HCT116 (cell line): ENCODE results near the gene ATRN. TPM values are rescaled to one million over a fixed set of nuclear protein-coding genes. Genes with fewer than 3 reads are reported as not detected.

ENCODE experiments used
- ATAC-seq: fragments of 200-7000 bp; cut with Tn5 transposase; 2 replicates; pipeline ENCODE4 v1.9.1; 2020; ENCODE audit warnings: mild to moderate bottlenecking, moderate library complexity
- BruUV-seq: library from RNA; stranded (reverse); fragments of 400-500 nt; replicated peaks from 2 replicates; lab custom pipeline; 2021; lab: Mats Ljungman, UMichigan
- CTCF ChIA-PET: fragments of 300-600 bp; sonication (Branson Sonifier 250); formaldehyde crosslinking; loops from one replicate; lab custom pipeline; 2021; ENCODE audit warnings: antibody characterized with exemption; lab: Charles Lee
- POLR2A ChIA-PET: fragments of 300-600, 350-600 bp; sonication (Branson Sonifier 250); formaldehyde crosslinking; loops from one replicate; lab custom pipeline; 2021; ENCODE audit warnings: antibody characterized with exemption; lab: Charles Lee
- RAD21 ChIA-PET, 2 experiments: fragments of 300-600 bp; sonication (Branson Sonifier 250); formaldehyde crosslinking; loops; one replicate each; lab custom pipeline; 2023; ENCODE audit warnings: low total read pairs in 2 of 2; ENCODE audit not compliant: uncharacterized antibody in 2 of 2, unreplicated experiment in 2 of 2, low non-redundant PET in 1 of 2; lab: Charles Lee
- DNase-seq: peaks from one replicate; pipeline ENCODE4 v3.0.0-alpha.2; 2010; ENCODE audit warnings: low read depth, low spot score
- H2AFZ ChIP-seq: fragments of 200-600 bp; shearing (Covaris generic), sonication (generic); 2 replicates; pipeline ENCODE4 v1.6.1; 2017; ENCODE audit warnings: low read depth, mixed run types, mixed read lengths, antibody characterized with exemption, low read length; ENCODE audit not compliant: poor library complexity, severe bottlenecking
- H3K27ac ChIP-seq: 2 replicates; pipeline ENCODE4 v1.5.1; 2012; ENCODE audit warnings: low read depth, low read length
- H3K27me3 ChIP-seq: fragments of 200-600 bp; sonication (generic); 2 replicates; pipeline ENCODE4 v1.6.1; 2016; ENCODE audit warnings: mixed run types, low read length, mixed read lengths; ENCODE audit not compliant: insufficient read depth
- H3K36me3 ChIP-seq, 2 experiments: fragments of 200-500 bp in 1 of 2; fragments of 200-600 bp in 1 of 2; sonication (Bioruptor generic) in 1 of 2; sonication (generic) in 1 of 2; 2 replicates each; pipeline versions ENCODE4 v1.5.1 to v1.6.1; 2014 to 2016; ENCODE audit warnings: low read length in 2 of 2, inconsistent platforms in 1 of 2, mixed read lengths in 1 of 2, mixed run types in 1 of 2; ENCODE audit not compliant: insufficient read depth in 2 of 2, control insufficient read depth in 1 of 2
- H3K4me1 ChIP-seq, 2 experiments: fragments of 200-600 bp in 1 of 2; sonication (generic) in 1 of 2; 2 replicates each; pipeline versions ENCODE4 v1.5.1 to v1.6.1; 2012 to 2017; ENCODE audit warnings: low read length in 2 of 2, inconsistent platforms in 1 of 2, mild to moderate bottlenecking in 1 of 2, mixed read lengths in 1 of 2, mixed run types in 1 of 2, moderate library complexity in 1 of 2; ENCODE audit not compliant: insufficient read depth in 2 of 2, control insufficient read depth in 1 of 2
- H3K4me2 ChIP-seq: fragments of 200-600 bp; sonication (generic); 2 replicates; pipeline ENCODE4 v1.6.1; 2017; ENCODE audit warnings: mixed run types, low read length, mixed read lengths
- H3K4me3 ChIP-seq, 2 experiments: fragments of 200-600 bp in 1 of 2; sonication (generic) in 1 of 2; replicated peaks in 1 of 2; 2 replicates each; pipeline ENCODE4 v1.5.1; 2011 to 2016; ENCODE audit warnings: low read length in 2 of 2, control low read depth in 1 of 2, low read depth in 1 of 2, mild to moderate bottlenecking in 1 of 2, mixed read lengths in 1 of 2, mixed run types in 1 of 2
- H3K79me2 ChIP-seq: fragments of 200-600 bp; sonication (generic); 2 replicates; pipeline ENCODE4 v1.6.1; 2017; ENCODE audit warnings: mild to moderate bottlenecking, mixed run types, low read length, moderate library complexity, mixed read lengths; ENCODE audit not compliant: insufficient read depth
- H3K9ac ChIP-seq: fragments of 200-600 bp; sonication (generic); 2 replicates; pipeline ENCODE4 v1.6.1; 2016; ENCODE audit warnings: low read length, mixed read lengths
- H3K9me2 ChIP-seq: fragments of 200-600 bp; sonication (generic), shearing (Covaris generic); 2 replicates; pipeline ENCODE4 v1.6.1; 2017; ENCODE audit warnings: mixed run types, mild to moderate bottlenecking, moderate library complexity; ENCODE audit not compliant: insufficient read depth
- H3K9me3 ChIP-seq, 2 experiments: fragments of 200-500 bp in 1 of 2; fragments of 200-600 bp in 1 of 2; sonication (Bioruptor generic) in 1 of 2; sonication (generic) in 1 of 2; 2 replicates each; pipeline ENCODE4 v1.6.1; 2014 to 2017; ENCODE audit warnings: low read length in 2 of 2, mixed read lengths in 2 of 2, inconsistent platforms in 1 of 2, low read depth in 1 of 2, mild to moderate bottlenecking in 1 of 2, mixed run types in 1 of 2, moderate library complexity in 1 of 2; ENCODE audit not compliant: control insufficient read depth in 1 of 2, insufficient read depth in 1 of 2
- H4K20me1 ChIP-seq: fragments of 200-600 bp; sonication (generic), shearing (Covaris generic); 2 replicates; pipeline ENCODE4 v1.6.1; 2017; ENCODE audit warnings: mixed run types, mild to moderate bottlenecking, moderate library complexity; ENCODE audit not compliant: insufficient read depth
- CBX3 ChIP-seq: IDR thresholded peaks from 2 replicates; pipeline ENCODE4 v1.6.1; 2012; ENCODE audit warnings: low read depth
- CEBPB ChIP-seq: IDR thresholded peaks from 2 replicates; pipeline ENCODE4 v1.6.1; 2012; ENCODE audit warnings: low read depth
- EGR1 ChIP-seq: IDR thresholded peaks from 2 replicates; pipeline ENCODE4 v1.6.1; 2012; ENCODE audit warnings: low read depth
- ELF1 ChIP-seq: IDR thresholded peaks from 2 replicates; pipeline ENCODE4 v1.6.1; 2012; ENCODE audit warnings: low read depth, borderline replicate concordance
- EZH2 ChIP-seq: fragments of 200-600 bp; sonication (generic); IDR thresholded peaks from 2 replicates; pipeline ENCODE4 v1.6.1; 2017; ENCODE audit warnings: antibody characterized with exemption, mixed run types
- EZH2phosphoT487 ChIP-seq: fragments of 200-600 bp; IDR thresholded peaks from 2 replicates; pipeline ENCODE4 v1.6.1; 2018; ENCODE audit warnings: antibody characterized with exemption, borderline replicate concordance
- FOSL1 ChIP-seq: IDR thresholded peaks from 2 replicates; pipeline ENCODE4 v1.6.1; 2012; ENCODE audit warnings: low read depth
- JUND ChIP-seq: IDR thresholded peaks from 2 replicates; pipeline ENCODE4 v1.6.1; 2012
- POLR2A ChIP-seq: IDR thresholded peaks from 2 replicates; pipeline ENCODE4 v1.7.0; 2011; ENCODE audit warnings: borderline replicate concordance; ENCODE audit not compliant: insufficient read depth, insufficient read length; ENCODE audit errors: extremely low read depth
- POLR2AphosphoS5 ChIP-seq: IDR thresholded peaks from 2 replicates; pipeline ENCODE4 v1.6.1; 2011; ENCODE audit warnings: mild to moderate bottlenecking, low read depth, low read length, moderate library complexity
- RAD21 ChIP-seq: IDR thresholded peaks from 2 replicates; pipeline ENCODE4 v1.6.1; 2012; ENCODE audit warnings: low read depth, mild to moderate bottlenecking
- SIN3A ChIP-seq: IDR thresholded peaks from 2 replicates; pipeline ENCODE4 v1.6.1; 2012; ENCODE audit warnings: low read depth
- SP1 ChIP-seq: IDR thresholded peaks from 2 replicates; pipeline ENCODE4 v1.6.1; 2012; ENCODE audit warnings: low read depth
- SRF ChIP-seq: IDR thresholded peaks from 2 replicates; pipeline ENCODE4 v1.6.1; 2012; ENCODE audit warnings: low read depth
- TCF7L2 ChIP-seq: IDR thresholded peaks from 2 replicates; pipeline ENCODE4 v1.7.0; 2011; ENCODE audit warnings: borderline replicate concordance, inconsistent platforms; ENCODE audit not compliant: insufficient read depth, insufficient read length; ENCODE audit errors: extremely low read depth
- YY1 ChIP-seq: IDR thresholded peaks from 2 replicates; pipeline ENCODE4 v1.6.1; 2011; ENCODE audit warnings: low read length, low read depth, moderate library complexity, mild to moderate bottlenecking; ENCODE audit not compliant: insufficient replicate concordance; ENCODE audit errors: extremely low read depth
- ZNF274 ChIP-seq: fragments of 200-500 bp; sonication (Bioruptor generic); IDR thresholded peaks from 2 replicates; pipeline ENCODE4 v1.6.1; 2014; ENCODE audit warnings: mild to moderate bottlenecking, low read depth, low read length, inconsistent platforms
- intact Hi-C: fragments of 100-400 bp; cut with micrococcal nuclease; formaldehyde crosslinking; loops from 2 replicates; pipeline ENCODE4 v1.10.0; 2022
- total RNA-seq: library from RNA; stranded (reverse); gene quantifications from one replicate; pipeline ENCODE4 v1.2.1, GENCODE V29; 2021; ENCODE audit not compliant: unreplicated experiment
- TF ChIP-seq, protein P1 (sequence below): IDR thresholded peaks from 2 replicates; pipeline ENCODE4 v1.6.1; 2012
- TF ChIP-seq, protein P2 (sequence below): IDR thresholded peaks from 2 replicates; pipeline ENCODE4 v1.6.1; 2012
- TF ChIP-seq, protein P3 (sequence below): IDR thresholded peaks from 2 replicates; pipeline ENCODE4 v1.6.1; 2011; ENCODE audit warnings: mild to moderate bottlenecking, low read length, moderate library complexity; ENCODE audit not compliant: insufficient replicate concordance; ENCODE audit errors: extremely low read depth

ATRN gene
- total RNA-seq, 1 experiment from 2014 or later = 24.4 TPM

DNA sequence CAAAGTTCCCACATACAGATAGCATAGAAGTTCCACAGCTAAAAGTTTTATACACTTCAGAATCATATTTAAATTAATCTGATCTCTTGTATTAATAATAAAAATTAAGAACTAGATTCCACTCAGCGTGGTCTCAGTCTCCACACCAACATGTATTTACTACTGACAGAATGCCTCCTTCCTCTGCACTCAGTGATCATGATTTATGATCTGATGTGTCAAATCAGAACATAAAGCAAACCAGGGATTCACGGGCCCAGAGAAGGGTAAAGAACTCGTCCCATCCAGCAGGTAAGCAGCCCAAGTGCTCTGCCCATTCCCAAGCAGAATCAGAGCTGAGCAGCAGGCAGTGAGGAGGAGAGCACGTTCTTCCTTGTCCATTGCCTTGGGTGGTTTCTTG lies 14.2 kb upstream of the ATRN start:
- ChIA-PET RAD21 (no interaction called here), POLR2A (no interaction called here), CTCF (no interaction called here)
- no peaks in the 10 kb centered on the region for H4K20me1 ChIP-seq
- ATAC-seq = no peak
- H3K4me1 ChIP-seq = no peaks in the 10 kb centered on the region
- no peaks in the 10 kb centered on the region for H3K79me2 ChIP-seq
- no peaks in the 10 kb centered on the region for H3K36me3 ChIP-seq
- no peaks in the 10 kb centered on the region for H3K9me3 ChIP-seq
- no peak overlapping the region for H3K4me3 ChIP-seq
- no peak overlapping the region for H3K9ac ChIP-seq
- DNase-seq = no peak
- H2AFZ ChIP-seq = no peak overlapping the region
- BruUV-seq = no TSS peak
- no peaks in the 10 kb centered on the region; the same call in 1 of the 2 replicates for H3K27me3 ChIP-seq
- no peak overlapping the region for H3K4me2 ChIP-seq
- intact Hi-C loops = no loop called here
- no peak overlapping the region for H3K27ac ChIP-seq
- TF ChIP-seq RAD21 (no peak), ELF1 (no peak), EZH2 (no peak), CBX3 (no peak), YY1 (no peak), CEBPB (no peak), FOSL1 (no peak), JUND (no peak), POLR2A (no peak), SP1 (no peak), EGR1 (no peak), SIN3A (no peak), TCF7L2 (no peak), SRF (no peak), EZH2phosphoT487 (no peak), POLR2AphosphoS5 (no peak), ZNF274 (no peak)
- TF ChIP-seq, protein P1, sequence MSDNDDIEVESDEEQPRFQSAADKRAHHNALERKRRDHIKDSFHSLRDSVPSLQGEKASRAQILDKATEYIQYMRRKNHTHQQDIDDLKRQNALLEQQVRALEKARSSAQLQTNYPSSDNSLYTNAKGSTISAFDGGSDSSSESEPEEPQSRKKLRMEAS = no peak
- TF ChIP-seq, protein P2, sequence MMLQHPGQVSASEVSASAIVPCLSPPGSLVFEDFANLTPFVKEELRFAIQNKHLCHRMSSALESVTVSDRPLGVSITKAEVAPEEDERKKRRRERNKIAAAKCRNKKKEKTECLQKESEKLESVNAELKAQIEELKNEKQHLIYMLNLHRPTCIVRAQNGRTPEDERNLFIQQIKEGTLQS = no peak
- TF ChIP-seq, protein P3, sequence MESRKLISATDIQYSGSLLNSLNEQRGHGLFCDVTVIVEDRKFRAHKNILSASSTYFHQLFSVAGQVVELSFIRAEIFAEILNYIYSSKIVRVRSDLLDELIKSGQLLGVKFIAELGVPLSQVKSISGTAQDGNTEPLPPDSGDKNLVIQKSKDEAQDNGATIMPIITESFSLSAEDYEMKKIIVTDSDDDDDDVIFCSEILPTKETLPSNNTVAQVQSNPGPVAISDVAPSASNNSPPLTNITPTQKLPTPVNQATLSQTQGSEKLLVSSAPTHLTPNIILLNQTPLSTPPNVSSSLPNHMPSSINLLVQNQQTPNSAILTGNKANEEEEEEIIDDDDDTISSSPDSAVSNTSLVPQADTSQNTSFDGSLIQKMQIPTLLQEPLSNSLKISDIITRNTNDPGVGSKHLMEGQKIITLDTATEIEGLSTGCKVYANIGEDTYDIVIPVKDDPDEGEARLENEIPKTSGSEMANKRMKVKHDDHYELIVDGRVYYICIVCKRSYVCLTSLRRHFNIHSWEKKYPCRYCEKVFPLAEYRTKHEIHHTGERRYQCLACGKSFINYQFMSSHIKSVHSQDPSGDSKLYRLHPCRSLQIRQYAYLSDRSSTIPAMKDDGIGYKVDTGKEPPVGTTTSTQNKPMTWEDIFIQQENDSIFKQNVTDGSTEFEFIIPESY = no peak
- H3K9me2 ChIP-seq = no peaks in the 10 kb centered on the region
